Activated gamma-delta T cell treated with anti-CD3 and anti-CD28 coated beads, Interleukin-2, amount 50 U/mL, for 16 hours (primary cell): ENCODE results near the gene DDOST.

Experiments used
- DNase-seq: peaks from one replicate; pipeline ENCODE4 v3.0.0-alpha.2; 2020; ENCODE audit warnings: low read depth

The DDOST gene

GRCh38 chr1:20661207-20662109 is at the start of gene DDOST:
Gene DDOST (minus strand): TSS chr1:20661369. CDS start chr1:20661350, 19 bp downstream.
- DNase-seq, result peak; percentile 91

GRCh38 chr1:20710469-20711284 is 49.5 kb upstream of the DDOST start:
- no peak for DNase-seq

- DNase-seq, result no peak
Observed at GRCh38 chr1:20709868-20710267, 48.7 kb upstream of the DDOST start.

- DNase-seq, result no peak
Observed at GRCh38 chr1:20708891-20709290, 47.7 kb upstream of the DDOST start.

GRCh38 chr1:20708057-20708456 is 46.9 kb upstream of the DDOST start:
- DNase-seq, result no peak

GRCh38 chr1:20706841-20707240 is 45.7 kb upstream of the DDOST start:
- DNase-seq, result no peak

GRCh38 chr1:20705203-20705755 is 44.1 kb upstream of the DDOST start:
- DNase-seq, result no peak

- no peak for DNase-seq
Observed at GRCh38 chr1:20704390-20705202, 43.4 kb upstream of the DDOST start.

- DNase-seq, result no peak
Observed at GRCh38 chr1:20703124-20703756, 42.1 kb upstream of the DDOST start.

- no peak for DNase-seq
Observed at GRCh38 chr1:20702416-20702815, 41.2 kb upstream of the DDOST start.

GRCh38 chr1:20701847-20702246 is 40.7 kb upstream of the DDOST start:
- no peak for DNase-seq

GRCh38 chr1:20701446-20701845 is 40.3 kb upstream of the DDOST start:
- no peak for DNase-seq

- DNase-seq, result no peak
Observed at GRCh38 chr1:20700636-20701215, 39.6 kb upstream of the DDOST start.

GRCh38 chr1:20699558-20699957 is 38.4 kb upstream of the DDOST start:
- no peak for DNase-seq

GRCh38 chr1:20698195-20698910 is 37.2 kb upstream of the DDOST start:
- no peak for DNase-seq

GRCh38 chr1:20697563-20697962 is 36.4 kb upstream of the DDOST start:
- no peak for DNase-seq

GRCh38 chr1:20696397-20697333 is 35.5 kb upstream of the DDOST start:
- peak; percentile 49 for DNase-seq

GRCh38 chr1:20695515-20695914 is 34.3 kb upstream of the DDOST start:
- no peak for DNase-seq

GRCh38 chr1:20693623-20694022 is 32.5 kb upstream of the DDOST start:
- DNase-seq, result no peak
